GM21381 (cell line): ENCODE data around the gene OR52K1.
A peak's percentile ranks its signal among the peaks of the same experiment; 100 is the strongest.
"Not testable (repeated sequence)": the region's sequence is repeated elsewhere in the genome, so short reads cannot be mapped to it uniquely, and the experiment has no call there.

Experiments used
- ATAC-seq: cut with Tn5 transposase; IDR thresholded peaks from one replicate; pipeline ENCODE4 v1.9.1; 2021; ENCODE audit warnings: mild to moderate bottlenecking, moderate library complexity; ENCODE audit not compliant: unreplicated experiment

The OR52K1 gene

DNA sequence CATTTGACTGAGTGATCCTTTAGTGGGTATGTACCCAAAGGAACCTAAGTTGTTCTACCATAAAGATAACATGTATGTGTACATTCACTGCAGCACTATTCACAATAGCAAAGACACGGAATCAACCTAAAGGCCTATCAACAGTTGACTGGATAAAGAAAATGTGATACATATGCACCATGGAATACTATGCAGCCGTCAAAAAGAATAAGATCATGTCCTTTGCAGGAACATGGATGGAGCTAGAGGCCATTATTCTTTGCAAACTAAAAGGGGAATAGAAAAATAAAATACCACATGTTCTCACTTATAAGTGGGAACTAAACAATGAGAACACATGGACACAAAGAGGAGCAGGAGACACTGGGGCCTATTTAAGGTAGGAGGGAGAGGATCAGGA is 9.0 kb downstream of the OR52K1 start:
- not testable (repeated sequence) for ATAC-seq

- no peak for ATAC-seq
Measured at GRCh38 chr11:4491878-4492606, 9.6 kb downstream of the OR52K1 start.

DNA sequence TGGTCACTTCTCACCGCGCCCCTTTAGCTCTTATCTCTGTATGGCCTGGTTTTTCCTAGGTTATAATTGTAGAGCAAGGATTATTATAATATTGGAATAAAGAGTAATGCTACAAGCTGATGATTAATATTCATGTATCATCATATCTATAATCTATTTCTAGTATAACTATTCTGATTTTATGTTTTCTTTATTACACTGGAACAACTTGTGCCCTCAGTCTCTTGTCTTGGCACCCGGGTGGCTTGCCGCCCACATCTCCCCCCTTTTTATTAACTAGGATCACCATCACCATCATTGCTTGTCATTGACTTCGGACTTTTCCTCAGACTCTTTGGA is 11.0 kb downstream of the OR52K1 start:
- ATAC-seq = no peak

DNA sequence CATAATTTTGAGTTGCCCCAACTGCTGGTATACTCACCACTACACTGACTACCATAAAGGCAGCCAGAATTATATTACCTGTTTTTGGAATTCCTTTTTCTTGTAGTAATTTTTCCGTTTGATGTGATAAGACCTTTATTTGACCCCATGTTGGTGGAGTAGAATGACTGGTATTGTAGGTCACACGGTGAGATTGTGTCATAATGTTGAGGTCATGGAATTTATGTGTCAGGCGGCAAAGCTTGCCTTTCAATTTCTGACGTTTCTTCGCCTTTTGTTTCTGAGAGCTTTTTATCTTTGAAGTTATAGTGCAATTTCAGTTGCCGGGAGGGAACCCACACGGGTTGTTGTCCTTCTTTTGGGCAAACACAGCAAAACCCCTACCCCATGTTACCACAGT is 13.0 kb downstream of the OR52K1 start:
- no peak for ATAC-seq

DNA sequence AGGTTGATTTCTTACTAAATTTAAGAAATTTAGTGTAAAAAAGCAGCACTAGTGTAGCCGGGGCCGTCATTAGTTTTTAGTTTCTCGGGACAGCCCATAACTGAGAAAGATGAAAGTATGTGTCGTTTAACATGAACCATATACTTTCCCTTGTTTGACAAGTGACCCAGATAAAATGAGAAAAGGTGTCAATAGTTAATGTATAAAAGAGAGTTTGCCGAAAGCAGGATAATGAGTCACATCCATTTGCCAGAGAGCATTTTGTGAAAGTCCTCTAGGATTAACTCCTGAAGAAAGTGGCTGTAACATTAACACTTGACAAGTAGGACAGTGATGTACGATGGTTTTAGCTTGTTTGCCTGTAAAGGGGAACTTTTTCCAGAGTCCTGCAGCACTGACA is 13.5 kb downstream of the OR52K1 start:
- no peak for ATAC-seq

GRCh38 chr11:4496557-4497248 is 14.3 kb downstream of the OR52K1 start:
- ATAC-seq = no peak

GRCh38 chr11:4508886-4509285 is 26.4 kb downstream of the OR52K1 start:
- ATAC-seq = no peak

DNA sequence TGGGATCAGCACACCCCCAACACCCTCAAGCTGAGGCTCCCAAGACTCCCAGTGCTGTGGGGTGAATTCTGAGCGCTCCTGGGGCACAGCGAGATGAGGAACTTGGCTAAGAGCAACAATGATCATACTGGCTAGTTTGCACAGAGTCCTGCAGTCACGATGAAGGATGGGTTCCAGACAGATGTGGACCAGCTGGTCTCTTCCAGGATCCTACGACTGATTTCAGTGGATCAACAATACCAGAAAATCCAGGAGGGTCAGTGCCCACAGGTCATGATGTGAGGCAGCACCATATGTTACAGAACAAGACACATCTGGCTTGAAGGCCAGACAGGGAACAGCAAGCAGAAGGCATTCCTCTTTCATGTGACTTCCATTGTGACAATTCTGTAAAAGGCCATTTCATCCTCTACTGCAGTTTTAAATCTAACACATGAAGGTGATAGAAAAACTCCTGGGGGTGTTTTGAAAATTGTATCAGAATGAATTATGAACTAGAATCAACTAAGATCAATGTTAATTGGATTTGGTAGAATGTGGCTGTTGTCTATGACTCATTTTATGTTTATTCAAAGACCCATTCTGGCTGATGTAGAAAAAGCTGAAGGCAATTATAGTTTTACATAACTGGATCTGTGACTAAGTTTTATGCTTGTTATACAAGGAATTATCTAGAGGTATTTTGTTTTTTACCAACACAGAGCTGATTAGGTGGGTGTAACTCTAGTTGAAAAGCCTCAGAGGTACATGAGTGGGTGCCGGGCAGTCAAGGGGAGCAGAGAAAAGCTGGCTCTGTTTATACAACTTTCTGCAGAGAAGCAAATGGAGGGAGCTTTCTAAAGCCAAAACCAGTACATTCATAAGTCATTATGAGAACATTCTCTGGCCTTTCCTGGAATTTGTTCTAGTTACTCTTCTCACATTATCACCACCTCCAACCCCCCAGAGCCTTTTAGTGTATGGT is 29.1 kb downstream of the OR52K1 start:
- no peak for ATAC-seq

DNA sequence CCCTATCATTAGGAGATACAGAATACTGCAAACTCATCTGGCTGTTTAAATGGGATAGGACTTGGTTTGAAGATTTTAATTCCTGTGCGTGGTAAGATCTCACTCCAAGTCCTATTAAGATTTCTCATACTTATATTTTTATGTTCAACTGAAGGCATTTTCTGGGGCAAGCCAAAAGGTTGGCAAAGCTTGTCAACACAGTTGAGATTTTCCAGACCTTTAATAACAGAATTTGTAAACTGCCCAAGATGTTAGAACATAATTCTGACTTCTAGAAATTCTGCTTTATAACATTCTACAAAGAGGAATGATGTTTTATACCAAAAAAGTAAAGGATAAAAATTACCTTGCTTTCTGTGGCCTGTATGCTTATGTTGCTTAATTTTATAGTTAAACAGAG is 31.8 kb downstream of the OR52K1 start:
- ATAC-seq = no peak

DNA sequence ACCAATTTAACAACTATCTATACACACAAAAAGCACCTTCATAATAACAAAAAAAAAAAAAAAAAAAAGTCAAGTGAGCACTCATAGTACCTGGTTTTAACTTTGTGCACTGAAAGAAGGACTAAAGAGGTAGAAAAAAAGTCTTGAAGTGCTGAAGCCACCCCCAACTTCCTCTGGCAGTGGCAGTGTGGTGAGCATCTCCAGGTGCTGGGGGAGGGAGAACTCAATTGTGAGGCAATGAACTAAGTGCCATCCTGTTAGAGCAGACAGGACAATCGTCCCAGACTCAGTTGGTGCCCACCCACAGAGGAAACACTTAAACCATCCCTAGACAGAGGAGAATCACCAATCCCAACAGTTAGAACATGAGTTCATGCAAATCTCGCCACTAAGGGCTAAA is 39.9 kb downstream of the OR52K1 start:
- no peak for ATAC-seq

DNA sequence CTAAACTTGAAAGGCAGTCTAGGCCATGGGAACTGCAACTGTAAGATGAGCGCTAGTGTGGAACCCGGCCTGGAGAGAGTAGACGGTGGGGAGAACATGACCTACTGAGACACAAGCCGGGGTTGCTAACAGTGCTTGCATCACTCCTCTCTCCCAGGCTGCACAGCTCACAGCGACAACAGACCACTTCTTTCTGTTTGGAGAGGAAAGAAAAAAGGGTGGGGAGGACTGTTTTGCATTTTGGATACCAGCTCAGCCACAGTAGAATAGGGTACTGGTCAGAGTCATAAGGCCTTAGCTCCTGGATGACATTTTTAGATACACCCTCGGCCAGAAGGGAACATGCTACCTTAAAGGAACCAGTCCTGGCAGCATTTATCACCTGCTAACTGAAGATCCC is 40.3 kb downstream of the OR52K1 start:
- no peak for ATAC-seq

GRCh38 chr11:4523666-4524065 is 41.2 kb downstream of the OR52K1 start:
- no peak for ATAC-seq

- no peak for ATAC-seq
Measured at GRCh38 chr11:4527926-4528325, 45.5 kb downstream of the OR52K1 start.

- not testable (repeated sequence) for ATAC-seq
Measured at GRCh38 chr11:4531686-4532085, 49.2 kb downstream of the OR52K1 start.

DNA sequence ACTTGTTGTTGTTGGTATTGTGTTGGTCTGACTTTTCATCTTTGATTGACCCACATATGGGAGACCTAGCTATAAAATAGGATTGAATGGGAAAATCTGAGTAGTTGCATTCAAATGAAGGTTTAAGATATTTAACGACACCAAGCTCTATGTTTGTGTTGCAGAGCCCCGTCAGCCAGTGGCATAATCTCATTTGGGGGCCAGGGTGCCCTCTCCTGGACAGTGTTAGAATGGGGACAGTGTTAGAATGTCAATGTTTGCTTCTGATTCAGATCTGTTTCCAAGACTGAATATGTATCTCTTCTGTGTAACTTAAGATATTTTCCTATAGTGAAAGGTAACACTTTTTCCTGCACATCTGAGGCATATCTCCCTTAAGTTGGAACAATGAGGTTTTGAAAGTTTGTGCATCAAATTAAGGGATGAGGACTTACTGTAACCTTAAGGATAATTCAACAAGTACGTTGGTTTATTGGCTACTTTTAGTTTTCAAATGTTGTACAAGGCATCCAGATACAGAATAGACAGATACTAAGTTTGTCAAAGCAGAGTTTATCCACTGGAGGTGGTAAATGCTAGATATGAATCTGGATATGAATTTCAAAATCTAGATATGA is 57.3 kb downstream of the OR52K1 start:
- ATAC-seq = peak; percentile 70

GRCh38 chr11:4541071-4541470 is 58.6 kb downstream of the OR52K1 start:
- no peak for ATAC-seq
